ENCODE results near the gene DNAJC16. TPM values are rescaled to one million over a fixed set of nuclear protein-coding genes. Genes with fewer than 3 reads are reported as not detected.

Gene DNAJC16
- total RNA-seq, 1 donor from 2014 or later, result 33.6 TPM

GRCh38 chr1:15507278-15507677 is 19.4 kb upstream of the DNAJC16 start:
- Histone ChIP-seq H3K4me2 (no peak overlapping the region), H3K36me3 (no peaks in the 10 kb centered on the region), H3K4me3 (no peak overlapping the region), H4K20me1 (ENCODE audit: low read depth) (no peaks in the 10 kb centered on the region), H3K9ac (no peak overlapping the region), H3K4me1 (no peaks in the 10 kb centered on the region), H3K9me3 (ENCODE audit: low read depth) (no peaks in the 10 kb centered on the region), H3F3A (ENCODE audit: low read depth) (no peaks in the 10 kb centered on the region), H3K79me2 (ENCODE audit: low read depth) (no peaks in the 10 kb centered on the region), H3K27ac (no peak overlapping the region), H3K27me3 (no peaks in the 10 kb centered on the region), H2AFZ (replicated peaks) (no peak overlapping the region)
- TF ChIP-seq EZH2 (IDR thresholded peaks at IDR 0.05) (no peak), CTCF (IDR thresholded peaks at IDR 0.05) (no peak), EZH2phosphoT487 (IDR thresholded peaks at IDR 0.05) (no peak)
- Mint-ChIP-seq H3K9me3 (no peaks in the 10 kb centered on the region), H3K4me1 (no peaks in the 10 kb centered on the region), H3K4me3 (no peak overlapping the region), H3K36me3 (peaks cover 3% of the 10 kb centered on the region), H3K27ac (no peak overlapping the region), H3K27me3 (ENCODE audit: insufficient read depth, low read depth) (peaks cover 2% of the 10 kb centered on the region)
- DNase-seq (ENCODE audit: low spot score), result no peak

- H3K27ac Mint-ChIP-seq, result no peak overlapping the region
- Histone ChIP-seq H3F3A (ENCODE audit: low read depth) (no peaks in the 10 kb centered on the region), H3K4me2 (no peak overlapping the region), H2AFZ (replicated peaks) (no peak overlapping the region), H3K27me3 (no peaks in the 10 kb centered on the region), H3K9me3 (ENCODE audit: low read depth) (no peaks in the 10 kb centered on the region), H3K36me3 (no peaks in the 10 kb centered on the region), H3K27ac (no peak overlapping the region), H3K4me3 (no peak overlapping the region), H3K79me2 (ENCODE audit: low read depth) (no peaks in the 10 kb centered on the region), H3K4me1 (no peaks in the 10 kb centered on the region), H4K20me1 (ENCODE audit: low read depth) (no peaks in the 10 kb centered on the region), H3K9ac (no peak overlapping the region)
- H3K4me1 Mint-ChIP-seq, result no peaks in the 10 kb centered on the region
- peaks cover 4% of the 10 kb centered on the region for H3K36me3 Mint-ChIP-seq
- no peak for TF ChIP-seq EZH2 (IDR thresholded peaks at IDR 0.05)
- no peak for TF ChIP-seq CTCF (IDR thresholded peaks at IDR 0.05)
- TF ChIP-seq EZH2phosphoT487 (IDR thresholded peaks at IDR 0.05), result no peak
- H3K9me3 Mint-ChIP-seq, result no peaks in the 10 kb centered on the region
- no peaks in the 10 kb centered on the region for H3K27me3 Mint-ChIP-seq (ENCODE audit: insufficient read depth, low read depth)
- no peak overlapping the region for H3K4me3 Mint-ChIP-seq
- no peak for DNase-seq (ENCODE audit: low spot score)
Measured at GRCh38 chr1:15508700-15509487, 17.8 kb upstream of the DNAJC16 start.

- no peaks in the 10 kb centered on the region for H3K79me2 ChIP-seq (ENCODE audit: low read depth)
- H3K9me3 ChIP-seq (ENCODE audit: low read depth), result no peaks in the 10 kb centered on the region
- Mint-ChIP-seq H3K4me1 (no peaks in the 10 kb centered on the region), H3K27ac (no peak overlapping the region), H3K4me3 (no peak overlapping the region), H3K27me3 (ENCODE audit: insufficient read depth, low read depth) (no peaks in the 10 kb centered on the region), H3K36me3 (peaks cover 5% of the 10 kb centered on the region), H3K9me3 (no peaks in the 10 kb centered on the region)
- H3K27me3 ChIP-seq, result no peaks in the 10 kb centered on the region
- H3K9ac ChIP-seq, result no peak overlapping the region
- H3K4me1 ChIP-seq, result no peaks in the 10 kb centered on the region
- DNase-seq (ENCODE audit: low spot score), result no peak
- no peaks in the 10 kb centered on the region for H3K36me3 ChIP-seq
- H3F3A ChIP-seq (ENCODE audit: low read depth), result no peaks in the 10 kb centered on the region
- TF ChIP-seq EZH2 (IDR thresholded peaks at IDR 0.05) (no peak), CTCF (IDR thresholded peaks at IDR 0.05) (no peak), EZH2phosphoT487 (IDR thresholded peaks at IDR 0.05) (no peak)
- no peak overlapping the region for H3K4me2 ChIP-seq
- no peak overlapping the region for H2AFZ ChIP-seq (replicated peaks)
- no peak overlapping the region for H3K4me3 ChIP-seq
- no peak overlapping the region for H3K27ac ChIP-seq
- no peaks in the 10 kb centered on the region for H4K20me1 ChIP-seq (ENCODE audit: low read depth)
Measured at GRCh38 chr1:15509586-15509985, 17.1 kb upstream of the DNAJC16 start.

All from neural progenitor cell (in vitro differentiated cells).